ENCODE data around the gene STRADB. TPM values are rescaled to one million over a fixed set of nuclear protein-coding genes. Genes with fewer than 3 reads are reported as not detected.
A peak's percentile ranks its signal among the peaks of the same experiment; 100 is the strongest.
"Not testable (repeated sequence)": the region's sequence is repeated elsewhere in the genome, so short reads cannot be mapped to it uniquely, and the experiment has no call there.

The STRADB gene
- total RNA-seq, 1 donor from 2014 or later = 30.6 TPM

- TF ChIP-seq, protein P1, sequence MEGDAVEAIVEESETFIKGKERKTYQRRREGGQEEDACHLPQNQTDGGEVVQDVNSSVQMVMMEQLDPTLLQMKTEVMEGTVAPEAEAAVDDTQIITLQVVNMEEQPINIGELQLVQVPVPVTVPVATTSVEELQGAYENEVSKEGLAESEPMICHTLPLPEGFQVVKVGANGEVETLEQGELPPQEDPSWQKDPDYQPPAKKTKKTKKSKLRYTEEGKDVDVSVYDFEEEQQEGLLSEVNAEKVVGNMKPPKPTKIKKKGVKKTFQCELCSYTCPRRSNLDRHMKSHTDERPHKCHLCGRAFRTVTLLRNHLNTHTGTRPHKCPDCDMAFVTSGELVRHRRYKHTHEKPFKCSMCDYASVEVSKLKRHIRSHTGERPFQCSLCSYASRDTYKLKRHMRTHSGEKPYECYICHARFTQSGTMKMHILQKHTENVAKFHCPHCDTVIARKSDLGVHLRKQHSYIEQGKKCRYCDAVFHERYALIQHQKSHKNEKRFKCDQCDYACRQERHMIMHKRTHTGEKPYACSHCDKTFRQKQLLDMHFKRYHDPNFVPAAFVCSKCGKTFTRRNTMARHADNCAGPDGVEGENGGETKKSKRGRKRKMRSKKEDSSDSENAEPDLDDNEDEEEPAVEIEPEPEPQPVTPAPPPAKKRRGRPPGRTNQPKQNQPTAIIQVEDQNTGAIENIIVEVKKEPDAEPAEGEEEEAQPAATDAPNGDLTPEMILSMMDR (conservative IDR thresholded peaks at IDR 0.05) = no peak
- no peak for DNase-seq (ENCODE audit: extremely low spot score, unreplicated experiment)
- Mint-ChIP-seq H3K27me3 (no peaks in the 10 kb centered on the region), H3K4me1 (ENCODE audit: unreplicated experiment) (peaks cover 15% of the 10 kb centered on the region), H3K36me3 (peaks cover 20% of the 10 kb centered on the region), H3K27ac (peak overlapping the region; percentile 60), H3K9me3 (peaks cover 7% of the 10 kb centered on the region), H3K4me3 (no peak overlapping the region)
Observed at GRCh38 chr2:201432038-201432620, 19.4 kb upstream of the STRADB start.

- Mint-ChIP-seq H3K9me3 (peaks cover 7% of the 10 kb centered on the region), H3K36me3 (peaks cover 20% of the 10 kb centered on the region), H3K27ac (peak overlapping the region; percentile 56), H3K4me1 (ENCODE audit: unreplicated experiment) (peaks cover 22% of the 10 kb centered on the region), H3K4me3 (no peak overlapping the region), H3K27me3 (no peaks in the 10 kb centered on the region)
- TF ChIP-seq, protein P1 (conservative IDR thresholded peaks at IDR 0.05) = no peak
- DNase-seq (ENCODE audit: extremely low spot score, unreplicated experiment) = no peak
Observed at GRCh38 chr2:201432621-201433393, 18.7 kb upstream of the STRADB start.

GRCh38 chr2:201433394-201433995 lies 18.0 kb upstream of the STRADB start:
- DNase-seq (ENCODE audit: extremely low spot score, unreplicated experiment) = no peak
- H3K36me3 Mint-ChIP-seq = peaks cover 20% of the 10 kb centered on the region
- peak overlapping the region; percentile 56 for H3K27ac Mint-ChIP-seq
- TF ChIP-seq, protein P1 (conservative IDR thresholded peaks at IDR 0.05) = no peak
- H3K4me3 Mint-ChIP-seq = no peak overlapping the region
- peaks cover 7% of the 10 kb centered on the region for H3K9me3 Mint-ChIP-seq
- peaks cover 26% of the 10 kb centered on the region for H3K4me1 Mint-ChIP-seq (ENCODE audit: unreplicated experiment)
- H3K27me3 Mint-ChIP-seq = no peaks in the 10 kb centered on the region

- TF ChIP-seq, protein P1 (conservative IDR thresholded peaks at IDR 0.05) = no peak
- no peak for DNase-seq (ENCODE audit: extremely low spot score, unreplicated experiment)
- peaks cover 32% of the 10 kb centered on the region for H3K4me1 Mint-ChIP-seq (ENCODE audit: unreplicated experiment)
- peaks cover 9% of the 10 kb centered on the region for H3K36me3 Mint-ChIP-seq
- no peak overlapping the region for H3K4me3 Mint-ChIP-seq
- no peak overlapping the region for H3K27ac Mint-ChIP-seq
- no peaks in the 10 kb centered on the region for H3K9me3 Mint-ChIP-seq
- no peaks in the 10 kb centered on the region for H3K27me3 Mint-ChIP-seq
Observed at GRCh38 chr2:201436141-201436540, 15.4 kb upstream of the STRADB start.

DNA sequence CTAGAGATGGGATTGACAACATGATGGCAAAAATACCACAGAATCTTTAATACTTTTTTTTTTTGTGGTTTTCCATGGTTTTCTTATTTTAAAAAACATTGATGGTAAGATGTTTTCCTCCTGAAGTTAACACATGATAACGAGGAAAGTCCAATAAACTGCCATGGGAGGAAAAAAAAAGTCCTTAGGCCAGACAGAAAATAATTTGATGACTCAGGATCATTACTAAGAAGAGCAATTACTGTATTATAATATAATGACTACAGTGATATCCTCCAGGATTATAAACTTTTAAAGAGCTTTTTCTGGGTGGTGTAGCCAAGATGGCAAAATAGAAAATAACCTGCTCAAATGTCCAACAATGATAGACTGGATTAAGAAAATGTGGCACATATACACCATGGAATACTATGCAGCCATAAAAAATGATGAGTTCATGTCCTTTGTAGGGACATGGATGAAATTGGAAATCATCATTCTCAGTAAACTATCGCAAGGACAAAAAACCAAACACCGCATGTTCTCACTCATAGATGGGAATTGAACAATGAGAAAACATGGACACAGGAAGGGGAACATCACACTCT lies 12.1 kb upstream of the STRADB start:
- not testable (repeated sequence) for DNase-seq (ENCODE audit: extremely low spot score, unreplicated experiment); H3K36me3 Mint-ChIP-seq; H3K9me3 Mint-ChIP-seq; H3K27me3 Mint-ChIP-seq; H3K27ac Mint-ChIP-seq
- H3K4me1 Mint-ChIP-seq (ENCODE audit: unreplicated experiment) = peaks cover 17% of the 10 kb centered on the region
- H3K4me3 Mint-ChIP-seq = peak overlapping the region; percentile 10
